Osteocyte (in vitro differentiated cells): ENCODE measurements around the gene IER5L. TPM values are rescaled to one million over a fixed set of nuclear protein-coding genes. Genes with fewer than 3 reads are reported as not detected.
"Not testable (repeated sequence)": the region's sequence is repeated elsewhere in the genome, so short reads cannot be mapped to it uniquely, and the experiment has no call there.

Experiments used
- DNase-seq: peaks from one replicate; pipeline ENCODE4 v3.0.0; 2021; ENCODE audit warnings: mixed read lengths; ENCODE audit not compliant: unreplicated experiment; ENCODE audit errors: extremely low spot score
- H3K27ac Mint-ChIP-seq: one replicate; pipeline ENCODE4 v1.8.0; 2021; ENCODE audit warnings: mild to moderate bottlenecking, mixed read lengths; ENCODE audit not compliant: unreplicated experiment
- H3K27me3 Mint-ChIP-seq: one replicate; pipeline ENCODE4 v1.8.0; 2021; ENCODE audit warnings: mixed read lengths; ENCODE audit not compliant: unreplicated experiment
- H3K36me3 Mint-ChIP-seq: one replicate; pipeline ENCODE4 v1.8.0; 2021; ENCODE audit warnings: mixed read lengths; ENCODE audit not compliant: unreplicated experiment
- H3K4me1 Mint-ChIP-seq: one replicate; pipeline ENCODE4 v1.8.0; 2021; ENCODE audit warnings: mixed read lengths; ENCODE audit not compliant: unreplicated experiment
- H3K4me3 Mint-ChIP-seq: one replicate; pipeline ENCODE4 v1.8.0; 2021; ENCODE audit warnings: mild to moderate bottlenecking, moderate library complexity, mixed read lengths; ENCODE audit not compliant: unreplicated experiment
- H3K9me3 Mint-ChIP-seq: one replicate; pipeline ENCODE4 v1.8.0; 2021; ENCODE audit warnings: mixed read lengths; ENCODE audit not compliant: unreplicated experiment
- total RNA-seq: library from RNA; stranded (reverse); gene quantifications from 2 replicates; pipeline ENCODE4 v1.2.1, GENCODE V29; 2021
- TF ChIP-seq, protein P1 (sequence below): fragments of 200-600 bp; sonication (generic); IDR thresholded peaks from 2 replicates; pipeline ENCODE4 v1.5.0; 2021; ENCODE audit warnings: antibody characterized with exemption, mild to moderate bottlenecking, moderate library complexity

The IER5L gene
- total RNA-seq, 1 donor from 2014 or later: 60.8 TPM

DNA sequence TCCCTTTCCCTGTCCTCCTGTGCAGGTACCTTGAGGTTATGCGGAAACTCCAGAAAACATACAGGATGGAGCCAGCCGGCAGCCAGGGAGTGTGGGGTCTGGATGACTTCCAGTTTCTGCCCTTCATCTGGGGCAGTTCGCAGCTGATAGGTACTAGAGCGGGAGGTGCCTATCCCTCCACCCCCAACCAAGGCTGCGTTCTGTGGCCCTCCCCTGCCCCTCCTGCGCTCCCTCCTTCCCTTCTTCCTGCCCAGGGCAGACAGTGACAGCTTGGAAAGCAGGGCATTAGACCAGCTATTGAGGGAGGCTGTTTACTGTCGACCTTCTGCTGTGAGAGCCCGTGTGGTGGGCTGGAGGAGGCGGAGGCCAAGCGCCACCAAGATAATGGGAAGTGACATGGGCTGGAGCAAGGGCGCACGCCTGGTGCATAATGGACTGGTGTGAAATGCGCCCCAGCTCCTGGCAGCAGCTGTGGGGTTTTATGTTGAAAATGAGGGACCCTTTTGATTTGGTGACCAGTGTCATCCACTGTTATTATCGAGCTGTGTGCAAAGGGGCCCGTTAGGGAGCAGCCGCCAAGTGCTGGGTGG, 41.5 kb downstream of the IER5L start:
- Mint-ChIP-seq H3K9me3 (no peaks in the 10 kb centered on the region), H3K4me1 (peaks cover 59% of the 10 kb centered on the region), H3K4me3 (no peak overlapping the region), H3K36me3 (peaks cover 13% of the 10 kb centered on the region), H3K27ac (peak overlapping the region; percentile 100), H3K27me3 (no peaks in the 10 kb centered on the region)
- no peak for DNase-seq
- TF ChIP-seq, protein P1, sequence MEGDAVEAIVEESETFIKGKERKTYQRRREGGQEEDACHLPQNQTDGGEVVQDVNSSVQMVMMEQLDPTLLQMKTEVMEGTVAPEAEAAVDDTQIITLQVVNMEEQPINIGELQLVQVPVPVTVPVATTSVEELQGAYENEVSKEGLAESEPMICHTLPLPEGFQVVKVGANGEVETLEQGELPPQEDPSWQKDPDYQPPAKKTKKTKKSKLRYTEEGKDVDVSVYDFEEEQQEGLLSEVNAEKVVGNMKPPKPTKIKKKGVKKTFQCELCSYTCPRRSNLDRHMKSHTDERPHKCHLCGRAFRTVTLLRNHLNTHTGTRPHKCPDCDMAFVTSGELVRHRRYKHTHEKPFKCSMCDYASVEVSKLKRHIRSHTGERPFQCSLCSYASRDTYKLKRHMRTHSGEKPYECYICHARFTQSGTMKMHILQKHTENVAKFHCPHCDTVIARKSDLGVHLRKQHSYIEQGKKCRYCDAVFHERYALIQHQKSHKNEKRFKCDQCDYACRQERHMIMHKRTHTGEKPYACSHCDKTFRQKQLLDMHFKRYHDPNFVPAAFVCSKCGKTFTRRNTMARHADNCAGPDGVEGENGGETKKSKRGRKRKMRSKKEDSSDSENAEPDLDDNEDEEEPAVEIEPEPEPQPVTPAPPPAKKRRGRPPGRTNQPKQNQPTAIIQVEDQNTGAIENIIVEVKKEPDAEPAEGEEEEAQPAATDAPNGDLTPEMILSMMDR: no peak

DNA sequence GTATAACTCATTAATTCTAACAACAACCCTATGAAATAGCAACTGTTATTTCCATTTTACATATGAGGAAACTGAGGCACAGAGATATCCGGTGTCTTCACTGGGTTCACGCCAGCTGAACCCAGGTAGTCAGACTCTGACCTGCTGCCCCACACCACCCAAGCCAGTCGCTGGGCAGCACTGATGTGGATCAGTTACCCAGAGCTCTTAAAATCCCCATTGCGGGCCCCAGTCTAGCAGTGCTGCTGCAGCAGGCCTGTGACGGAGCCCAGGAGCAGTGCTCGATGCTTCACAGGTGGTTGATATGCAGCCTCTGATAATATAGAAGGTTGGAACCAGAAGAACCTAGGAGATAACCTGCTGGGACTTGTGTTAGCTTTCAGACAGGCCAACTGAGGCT, 42.6 kb downstream of the IER5L start:
- H3K4me1 Mint-ChIP-seq: peaks cover 49% of the 10 kb centered on the region
- peaks cover 18% of the 10 kb centered on the region for H3K36me3 Mint-ChIP-seq
- H3K27ac Mint-ChIP-seq: no peak overlapping the region
- DNase-seq: no peak
- H3K4me3 Mint-ChIP-seq: no peak overlapping the region
- no peaks in the 10 kb centered on the region for H3K9me3 Mint-ChIP-seq
- no peaks in the 10 kb centered on the region for H3K27me3 Mint-ChIP-seq
- TF ChIP-seq, protein P1: no peak

DNA sequence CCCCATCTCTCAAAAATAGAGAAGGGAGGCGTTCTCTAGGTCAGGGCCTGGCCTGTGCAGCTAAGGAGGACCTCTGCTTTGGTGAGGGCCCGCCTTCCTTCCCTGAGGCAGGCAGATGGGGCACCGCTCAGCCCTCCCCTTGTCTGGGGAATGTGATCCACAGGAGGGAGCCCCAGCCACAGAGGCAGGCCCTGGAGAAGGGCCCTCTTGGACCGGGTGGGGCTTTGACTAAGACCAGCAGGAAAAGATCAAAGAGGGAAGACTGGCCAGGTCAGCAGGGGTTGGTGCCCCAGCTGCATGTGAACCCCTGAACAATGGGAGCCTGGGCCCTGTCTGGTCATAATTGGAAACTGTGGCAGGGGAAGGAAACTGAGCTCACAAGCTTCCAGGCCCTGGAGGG, 45.0 kb downstream of the IER5L start:
- H3K27me3 Mint-ChIP-seq: no peaks in the 10 kb centered on the region
- H3K4me1 Mint-ChIP-seq: peaks cover 27% of the 10 kb centered on the region
- no peak for DNase-seq
- H3K9me3 Mint-ChIP-seq: no peaks in the 10 kb centered on the region
- TF ChIP-seq, protein P1: no peak
- H3K36me3 Mint-ChIP-seq: peaks cover 22% of the 10 kb centered on the region
- H3K4me3 Mint-ChIP-seq: no peak overlapping the region
- H3K27ac Mint-ChIP-seq: peak overlapping the region; percentile 31

DNA sequence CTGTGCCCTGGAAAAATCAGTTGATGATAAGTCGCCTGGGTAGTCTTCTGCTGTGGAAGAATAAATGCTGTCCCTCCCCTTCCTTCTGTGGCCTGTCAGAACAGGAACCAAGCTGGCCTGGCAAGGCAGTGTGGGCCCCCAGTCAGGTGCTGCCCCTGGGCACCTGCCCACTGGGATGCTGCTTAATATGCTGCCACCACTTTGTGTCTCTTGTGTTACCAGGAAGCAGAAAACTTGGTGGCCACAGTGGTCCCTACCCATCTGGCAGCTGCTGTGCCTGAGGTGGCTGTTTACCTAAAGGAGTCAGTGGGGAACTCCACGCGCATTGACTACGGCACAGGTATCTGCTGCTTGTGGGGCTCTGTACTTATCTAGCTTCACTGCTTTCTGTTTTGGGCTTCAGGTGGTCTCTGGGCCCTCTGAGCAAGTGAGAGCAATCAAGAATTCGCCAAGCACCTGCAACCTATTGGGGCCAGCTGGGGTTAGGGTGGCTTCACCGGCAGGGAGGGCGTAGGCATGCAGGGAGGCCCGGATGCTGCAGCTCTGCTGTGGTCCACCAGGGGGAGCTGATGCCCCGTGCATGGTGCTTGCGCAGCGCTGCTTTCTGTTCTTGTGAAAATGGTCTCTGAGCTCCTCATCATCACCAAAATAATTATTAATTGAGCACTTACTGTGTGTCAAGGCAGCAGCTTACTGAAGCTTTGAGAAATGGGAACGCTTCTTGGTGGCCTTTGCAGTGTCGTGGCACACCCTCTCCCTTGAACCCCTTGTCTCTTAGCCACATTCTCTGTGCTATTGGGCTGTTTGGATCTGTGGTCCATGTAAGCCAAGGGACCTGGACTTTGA, 46.5 kb downstream of the IER5L start:
- Mint-ChIP-seq H3K27ac (no peak overlapping the region), H3K36me3 (peaks cover 25% of the 10 kb centered on the region)
- peak; percentile 92 for DNase-seq

DNA sequence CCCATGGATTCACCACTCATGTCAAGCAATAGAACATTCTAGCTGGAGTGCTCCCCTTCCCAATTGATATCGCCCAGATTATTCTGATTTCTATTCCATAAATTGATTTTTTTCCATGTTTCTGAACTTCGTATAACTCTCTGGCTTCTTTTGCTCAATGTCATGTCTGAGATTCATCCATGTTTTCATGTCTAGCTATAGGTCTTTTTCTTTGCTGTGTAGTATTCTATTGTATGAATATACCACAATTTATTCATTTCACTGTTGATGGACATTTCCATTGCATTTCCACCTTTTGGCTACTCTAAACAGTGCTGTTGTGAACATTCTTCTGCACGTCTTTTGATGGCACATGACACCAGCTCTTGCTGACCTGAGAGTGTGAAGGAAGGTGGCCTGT, 47.3 kb downstream of the IER5L start:
- H3K27me3 Mint-ChIP-seq: no peaks in the 10 kb centered on the region
- no peaks in the 10 kb centered on the region for H3K9me3 Mint-ChIP-seq
- H3K27ac Mint-ChIP-seq: no peak overlapping the region
- no peak overlapping the region for H3K4me3 Mint-ChIP-seq
- DNase-seq: no peak
- peaks cover 26% of the 10 kb centered on the region for H3K36me3 Mint-ChIP-seq
- peaks cover 23% of the 10 kb centered on the region for H3K4me1 Mint-ChIP-seq
- TF ChIP-seq, protein P1: no peak

More for the DNA sequence above, 46.5 kb downstream of the IER5L start:
- TF ChIP-seq, protein P1: peak; percentile 98
- peaks cover 19% of the 10 kb centered on the region for H3K4me1 Mint-ChIP-seq
- H3K27me3 Mint-ChIP-seq: no peaks in the 10 kb centered on the region
- H3K4me3 Mint-ChIP-seq: no peak overlapping the region
- no peaks in the 10 kb centered on the region for H3K9me3 Mint-ChIP-seq

DNA sequence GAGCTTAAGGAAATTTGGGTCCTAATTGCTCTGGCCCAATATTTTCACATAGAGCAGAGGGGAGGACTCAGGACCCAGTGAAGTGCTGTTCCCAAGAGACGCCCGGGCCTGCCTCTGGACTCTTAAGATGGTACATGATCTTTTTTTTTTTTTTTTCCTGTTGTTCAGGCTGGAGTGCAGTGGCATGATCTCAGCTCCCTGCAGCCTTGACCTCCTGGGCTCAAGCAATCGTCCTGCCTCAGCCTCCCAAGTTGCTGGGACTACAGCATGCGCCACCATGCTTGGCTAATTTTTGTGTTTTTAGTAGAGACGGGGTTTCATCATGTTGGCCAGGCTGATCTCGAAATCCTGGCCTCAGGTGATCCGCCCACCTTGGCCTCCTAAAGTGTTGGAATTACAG, 47.8 kb downstream of the IER5L start:
- H3K27me3 Mint-ChIP-seq, H3K4me3 Mint-ChIP-seq, DNase-seq, H3K27ac Mint-ChIP-seq, H3K9me3 Mint-ChIP-seq: not testable (repeated sequence)
- Mint-ChIP-seq H3K4me1 (peaks cover 27% of the 10 kb centered on the region), H3K36me3 (peaks cover 25% of the 10 kb centered on the region)
